Measurements from ENCODE around the gene AQP12B. TPM values are rescaled to one million over a fixed set of nuclear protein-coding genes. Genes with fewer than 3 reads are reported as not detected.
A peak's percentile ranks its signal among the peaks of the same experiment; 100 is the strongest.

Gene AQP12B
- total and polyA plus RNA-seq, 2 of the 13 experiments (the other 11 are each of a cell fraction or from before 2014, with no cell fraction given) = not detected

GRCh38 chr2:240626531-240627300, 56.0 kb downstream of the AQP12B start:
- 15% methylated on average over 17 of the region's 21 CpGs for WGBS (ENCODE audit: low lambda C conversion rate)
- ChIA-PET CTCF (ENCODE audit: low intra/inter-chr PET ratio, low total read pairs) (no interaction called here), POLR2A (interaction anchor here (0.7 to 7.1 kb wide), 8 partner anchors 13 to 66 kb away, joined by 3 to 46 read pairs (median 4); partner anchors contain the start of gene CAPN10)
- DNase-seq (ENCODE audit: low spot score) (peak; percentile 92), FAIRE-seq (peak; percentile 97), ATAC-seq (peak; percentile 82)
- H3K4me1 ChIP-seq (ENCODE audit: insufficient read depth, low read length) = peaks cover 47% of the 10 kb centered on the region
- peaks cover 0 to under 1% of the 10 kb centered on the region in 2 experiments; a peak in 3 of 5 replicates for H3K36me3 ChIP-seq (replicated peaks in 1 of 2; ENCODE audit: control insufficient read depth in 1 of 2, insufficient read depth in 2 of 2, low read length in 2 of 2)
- in situ Hi-C loops (cut with HindIII; ENCODE audit: extremely low pct_ligation_motif_present, low pct_unique_long_range_greater_than_20kb) = no loop called here
- intact Hi-C loops (cut with micrococcal nuclease; ENCODE audit: unreplicated experiment) = loop anchor here (1.0 kb wide), 1 partner anchor 40 kb away; the partner anchor contains the start of gene CAPN10
- H4K20me1 ChIP-seq (ENCODE audit: insufficient read depth, low read length) = no peaks in the 10 kb centered on the region
- peak overlapping the region; percentile 70 for H3K4me2 ChIP-seq (ENCODE audit: low read depth, low read length)
- no peaks in the 10 kb centered on the region for H3K79me2 ChIP-seq (ENCODE audit: insufficient read depth, low read length)
- H3K9me3 ChIP-seq (ENCODE audit: low read length) = no peaks in the 10 kb centered on the region
- no TSS peak for BruUV-seq (replicated peaks)
- peak overlapping the region in 2 of 3 experiments; percentile 20 to 51; a peak in 2 of 6 replicates for H3K4me3 ChIP-seq (replicated peaks in 1 of 3; ENCODE audit: insufficient read depth in 1 of 3, low read depth in 2 of 3, low read length in 3 of 3)
- H3K27me3 ChIP-seq (ENCODE audit: control insufficient read depth in 1 of 2, insufficient read depth in 2 of 2, low read length in 2 of 2) = no peaks in the 10 kb centered on the region
- H2AFZ ChIP-seq (ENCODE audit: low read length) = no peak overlapping the region
- peak overlapping the region; percentile 74 for H3K9ac ChIP-seq (ENCODE audit: insufficient read depth, low read depth, low read length)
- H3K27ac ChIP-seq (ENCODE audit: extremely low read length, insufficient read depth, low read length) = peak overlapping the region; percentile 92
- TF ChIP-seq ZNF614 (CRISPR knock-in tag; IDR thresholded peaks at IDR 0.05; ENCODE audit: borderline replicate concordance) = no peak
- no peak for TF ChIP-seq IKZF4 (CRISPR knock-in tag; IDR thresholded peaks at IDR 0.05; ENCODE audit: borderline replicate concordance, low read depth, not compliant biosample characterization)
- peak; percentile 82 for TF ChIP-seq ZNF746 (CRISPR knock-in tag; IDR thresholded peaks at IDR 0.05)
- peak; percentile 50 for TF ChIP-seq NFYC (CRISPR knock-in tag; IDR thresholded peaks at IDR 0.05)
- no peak for TF ChIP-seq WIZ (CRISPR knock-in tag; IDR thresholded peaks at IDR 0.05)
- TF ChIP-seq, protein P1, sequence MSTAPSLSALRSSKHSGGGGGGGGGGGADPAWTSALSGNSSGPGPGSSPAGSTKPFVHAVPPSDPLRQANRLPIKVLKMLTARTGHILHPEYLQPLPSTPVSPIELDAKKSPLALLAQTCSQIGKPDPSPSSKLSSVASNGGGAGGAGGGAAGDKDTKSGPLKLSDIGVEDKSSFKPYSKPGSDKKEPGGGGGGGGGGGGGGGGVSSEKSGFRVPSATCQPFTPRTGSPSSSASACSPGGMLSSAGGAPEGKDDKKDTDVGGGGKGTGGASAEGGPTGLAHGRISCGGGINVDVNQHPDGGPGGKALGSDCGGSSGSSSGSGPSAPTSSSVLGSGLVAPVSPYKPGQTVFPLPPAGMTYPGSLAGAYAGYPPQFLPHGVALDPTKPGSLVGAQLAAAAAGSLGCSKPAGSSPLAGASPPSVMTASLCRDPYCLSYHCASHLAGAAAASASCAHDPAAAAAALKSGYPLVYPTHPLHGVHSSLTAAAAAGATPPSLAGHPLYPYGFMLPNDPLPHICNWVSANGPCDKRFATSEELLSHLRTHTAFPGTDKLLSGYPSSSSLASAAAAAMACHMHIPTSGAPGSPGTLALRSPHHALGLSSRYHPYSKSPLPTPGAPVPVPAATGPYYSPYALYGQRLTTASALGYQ (CRISPR knock-in tag; IDR thresholded peaks at IDR 0.05) = peak; percentile 83; the same call in 1 of the 2 replicates
- TF ChIP-seq MTA3 (CRISPR knock-in tag; IDR thresholded peaks at IDR 0.05) = no peak
- peak; percentile 92 for TF ChIP-seq AKAP8 (CRISPR knock-in tag; IDR thresholded peaks at IDR 0.05)
- no peak for TF ChIP-seq E2F2 (CRISPR knock-in tag; IDR thresholded peaks at IDR 0.05; ENCODE audit: borderline replicate concordance)
- TF ChIP-seq, protein P2, sequence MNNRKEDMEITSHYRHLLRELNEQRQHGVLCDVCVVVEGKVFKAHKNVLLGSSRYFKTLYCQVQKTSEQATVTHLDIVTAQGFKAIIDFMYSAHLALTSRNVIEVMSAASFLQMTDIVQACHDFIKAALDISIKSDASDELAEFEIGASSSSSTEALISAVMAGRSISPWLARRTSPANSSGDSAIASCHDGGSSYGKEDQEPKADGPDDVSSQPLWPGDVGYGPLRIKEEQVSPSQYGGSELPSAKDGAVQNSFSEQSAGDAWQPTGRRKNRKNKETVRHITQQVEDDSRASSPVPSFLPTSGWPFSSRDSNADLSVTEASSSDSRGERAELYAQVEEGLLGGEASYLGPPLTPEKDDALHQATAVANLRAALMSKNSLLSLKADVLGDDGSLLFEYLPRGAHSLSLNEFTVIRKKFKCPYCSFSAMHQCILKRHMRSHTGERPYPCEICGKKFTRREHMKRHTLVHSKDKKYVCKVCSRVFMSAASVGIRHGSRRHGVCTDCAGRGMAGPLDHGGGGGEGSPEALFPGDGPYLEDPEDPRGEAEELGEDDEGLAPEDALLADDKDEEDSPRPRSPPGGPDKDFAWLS (CRISPR knock-in tag; IDR thresholded peaks at IDR 0.05; ENCODE audit: borderline replicate concordance) = no peak
- TF ChIP-seq, protein P3, sequence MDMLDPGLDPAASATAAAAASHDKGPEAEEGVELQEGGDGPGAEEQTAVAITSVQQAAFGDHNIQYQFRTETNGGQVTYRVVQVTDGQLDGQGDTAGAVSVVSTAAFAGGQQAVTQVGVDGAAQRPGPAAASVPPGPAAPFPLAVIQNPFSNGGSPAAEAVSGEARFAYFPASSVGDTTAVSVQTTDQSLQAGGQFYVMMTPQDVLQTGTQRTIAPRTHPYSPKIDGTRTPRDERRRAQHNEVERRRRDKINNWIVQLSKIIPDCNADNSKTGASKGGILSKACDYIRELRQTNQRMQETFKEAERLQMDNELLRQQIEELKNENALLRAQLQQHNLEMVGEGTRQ (IDR thresholded peaks at IDR 0.05; ENCODE audit: low read depth, low read length) = no peak
- TF ChIP-seq, protein P3 (CRISPR knock-in tag; IDR thresholded peaks at IDR 0.05; ENCODE audit: borderline replicate concordance) = peak; percentile 25; the same call in 1 of the 2 replicates
- peak; percentile 33; the same call in 1 of the 2 replicates for TF ChIP-seq ISL2 (CRISPR knock-in tag; IDR thresholded peaks at IDR 0.05)
- peak; percentile 92 for TF ChIP-seq HDAC2 (CRISPR knock-in tag; IDR thresholded peaks at IDR 0.05)
- no peak for TF ChIP-seq MAFK (conservative IDR thresholded peaks at IDR 0.05 in 1 of 2, IDR thresholded peaks at IDR 0.05 in 1 of 2; ENCODE audit: low read length in 2 of 2)
- TF ChIP-seq ZNF749 (CRISPR knock-in tag; IDR thresholded peaks at IDR 0.05; ENCODE audit: borderline replicate concordance) = no peak

Data from HepG2 (cell line).